HG02840 (cell line): ENCODE results near the gene CCDC82.

Experiments
- ATAC-seq: cut with Tn5 transposase; IDR thresholded peaks from one replicate; pipeline ENCODE4 v1.9.1; 2021; ENCODE audit warnings: mild to moderate bottlenecking, moderate library complexity, moderate number of reproducible peaks; ENCODE audit not compliant: unreplicated experiment, low FRiP score

The CCDC82 gene

GRCh38 chr11:96309016-96309642 is 80.6 kb downstream of the CCDC82 start:
- no peak for ATAC-seq

GRCh38 chr11:96307776-96308140 is 82.0 kb downstream of the CCDC82 start:
- no peak for ATAC-seq

- no peak for ATAC-seq
Observed at GRCh38 chr11:96306933-96307775, 82.6 kb downstream of the CCDC82 start.

- no peak for ATAC-seq
Observed at GRCh38 chr11:96306600-96306932, 83.1 kb downstream of the CCDC82 start.

- ATAC-seq, result no peak
Observed at GRCh38 chr11:96306071-96306470, 83.6 kb downstream of the CCDC82 start.

GRCh38 chr11:96303980-96304379 is 85.7 kb downstream of the CCDC82 start:
- ATAC-seq, result no peak

- ATAC-seq, result no peak
Observed at GRCh38 chr11:96303064-96303463, 86.6 kb downstream of the CCDC82 start.
